Measurements from ENCODE around the gene CXCR6. TPM values are rescaled to one million over a fixed set of nuclear protein-coding genes. Genes with fewer than 3 reads are reported as not detected.

The CXCR6 gene
- total RNA-seq, 1 donor from 2014 or later = 0.33 TPM

GRCh38 chr3:45953536-45953935 lies 10.3 kb downstream of the CXCR6 start:
- no peak for DNase-seq
- intact Hi-C loops (cut with micrococcal nuclease) = no loop called here
- no peaks in the 10 kb centered on the region for H3K27me3 ChIP-seq (ENCODE audit: low read depth)
- TF ChIP-seq CTCF (IDR thresholded peaks at IDR 0.05; ENCODE audit: borderline replicate concordance) = no peak
- peaks cover 100% of the 10 kb centered on the region for H3K36me3 ChIP-seq
- H3K27ac ChIP-seq (replicated peaks) = no peak overlapping the region
- H3K4me3 ChIP-seq = no peak overlapping the region
- no peaks in the 10 kb centered on the region for H3K9me3 ChIP-seq (replicated peaks)
- H3K4me1 ChIP-seq = peaks cover 46% of the 10 kb centered on the region

GRCh38 chr3:45954306-45954705 lies 11.0 kb downstream of the CXCR6 start:
- Histone ChIP-seq H3K4me3 (no peak overlapping the region), H3K36me3 (peaks cover 100% of the 10 kb centered on the region), H3K4me1 (peaks cover 54% of the 10 kb centered on the region), H3K27me3 (ENCODE audit: low read depth) (no peaks in the 10 kb centered on the region), H3K27ac (replicated peaks) (no peak overlapping the region), H3K9me3 (replicated peaks) (no peaks in the 10 kb centered on the region)
- no peak for TF ChIP-seq CTCF (IDR thresholded peaks at IDR 0.05; ENCODE audit: borderline replicate concordance)
- intact Hi-C loops (cut with micrococcal nuclease) = no loop called here
- no peak for DNase-seq

- Histone ChIP-seq H3K4me1 (peaks cover 51% of the 10 kb centered on the region), H3K27me3 (ENCODE audit: low read depth) (no peaks in the 10 kb centered on the region), H3K27ac (replicated peaks) (no peak overlapping the region), H3K36me3 (peaks cover 100% of the 10 kb centered on the region), H3K9me3 (replicated peaks) (no peaks in the 10 kb centered on the region), H3K4me3 (no peak overlapping the region)
- no peak for DNase-seq
- intact Hi-C loops (cut with micrococcal nuclease) = no loop called here
- TF ChIP-seq CTCF (IDR thresholded peaks at IDR 0.05; ENCODE audit: borderline replicate concordance) = no peak
Observed at GRCh38 chr3:45955017-45955647, 11.9 kb downstream of the CXCR6 start.

- peaks cover 45% of the 10 kb centered on the region for H3K4me1 ChIP-seq
- no peaks in the 10 kb centered on the region for H3K27me3 ChIP-seq (ENCODE audit: low read depth)
- H3K9me3 ChIP-seq (replicated peaks) = no peaks in the 10 kb centered on the region
- no peak for DNase-seq
- no peak overlapping the region for H3K27ac ChIP-seq (replicated peaks)
- no peak overlapping the region for H3K4me3 ChIP-seq
- peaks cover 100% of the 10 kb centered on the region for H3K36me3 ChIP-seq
- no peak for TF ChIP-seq CTCF (IDR thresholded peaks at IDR 0.05; ENCODE audit: borderline replicate concordance)
- intact Hi-C loops (cut with micrococcal nuclease) = no loop called here
Observed at GRCh38 chr3:45955706-45956105, 12.4 kb downstream of the CXCR6 start.

- intact Hi-C loops (cut with micrococcal nuclease) = no loop called here
- Histone ChIP-seq H3K4me1 (peaks cover 27% of the 10 kb centered on the region), H3K36me3 (peaks cover 100% of the 10 kb centered on the region), H3K27ac (replicated peaks) (peak overlapping the region; percentile 63), H3K4me3 (no peak overlapping the region), H3K9me3 (replicated peaks) (no peaks in the 10 kb centered on the region), H3K27me3 (ENCODE audit: low read depth) (no peaks in the 10 kb centered on the region)
- no peak for DNase-seq
- TF ChIP-seq CTCF (IDR thresholded peaks at IDR 0.05; ENCODE audit: borderline replicate concordance) = no peak
Observed at GRCh38 chr3:45957586-45957985, 14.3 kb downstream of the CXCR6 start.

All from left ventricle myocardium inferior (tissue), 1 donor.